OCI-LY1 (cell line): Measurements from ENCODE around the gene RNF183.

Experiments
- H2AFZ ChIP-seq: fragments of 200-600 bp; sonication (generic), shearing (Covaris generic); 2 replicates; pipeline ENCODE4 v1.6.0; 2014; ENCODE audit warnings: antibody characterized with exemption, mild to moderate bottlenecking, low read length
- H3F3A ChIP-seq: fragments of 200-600 bp; sonication (generic), shearing (Covaris generic); 2 replicates; pipeline ENCODE4 v1.6.0; 2014; ENCODE audit warnings: mild to moderate bottlenecking, antibody characterized with exemption, low read length, moderate library complexity; ENCODE audit not compliant: insufficient read depth
- H3K27ac ChIP-seq: fragments of 200-600 bp; sonication (generic); 2 replicates; pipeline ENCODE4 v1.5.1; 2014; ENCODE audit warnings: low read length, mixed run types, mild to moderate bottlenecking, low read depth; ENCODE audit not compliant: poor library complexity, severe bottlenecking
- H3K27me3 ChIP-seq: fragments of 200-600 bp; sonication (generic); 2 replicates; pipeline ENCODE4 v1.6.0; 2014; ENCODE audit warnings: antibody characterized with exemption, mild to moderate bottlenecking, low read length, moderate library complexity; ENCODE audit not compliant: insufficient read depth
- H3K36me3 ChIP-seq: fragments of 200-600 bp; sonication (generic); 2 replicates; pipeline ENCODE4 v1.6.1; 2014; ENCODE audit warnings: mild to moderate bottlenecking, antibody characterized with exemption, low read length, moderate library complexity, mixed read lengths; ENCODE audit not compliant: insufficient read depth
- H3K4me1 ChIP-seq: fragments of 200-600 bp; sonication (generic); 2 replicates; pipeline ENCODE4 v1.5.1; 2014; ENCODE audit warnings: mild to moderate bottlenecking, low read length, moderate library complexity; ENCODE audit not compliant: insufficient read depth, severe bottlenecking
- H3K4me2 ChIP-seq: fragments of 200-600 bp; sonication (generic), shearing (Covaris generic); 2 replicates; pipeline ENCODE4 v1.6.1; 2014; ENCODE audit warnings: low read length
- H3K4me3 ChIP-seq: fragments of 200-600 bp; sonication (generic); 2 replicates; pipeline ENCODE4 v1.5.1; 2014; ENCODE audit warnings: low read length, low read depth, mild to moderate bottlenecking, mixed read lengths; ENCODE audit not compliant: poor library complexity, severe bottlenecking
- H3K79me2 ChIP-seq: fragments of 200-600 bp; shearing (Covaris generic); 2 replicates; pipeline ENCODE4 v1.6.1; 2016; ENCODE audit warnings: mixed run types, low read length, mixed read lengths; ENCODE audit not compliant: insufficient read depth
- H3K9ac ChIP-seq: fragments of 200-600 bp; sonication (generic), shearing (Covaris generic); 2 replicates; pipeline ENCODE4 v1.6.1; 2014; ENCODE audit warnings: mild to moderate bottlenecking, low read length, mixed read lengths
- H3K9me2 ChIP-seq: fragments of 200-600 bp; sonication (generic), shearing (Covaris generic); 2 replicates; pipeline ENCODE4 v1.6.1; 2014; ENCODE audit warnings: low read depth, mild to moderate bottlenecking, low read length, mixed read lengths
- H3K9me3 ChIP-seq: fragments of 200-600 bp; shearing (Covaris generic); 2 replicates; pipeline ENCODE4 v1.6.1; 2014; ENCODE audit warnings: low read length, mixed read lengths
- H4K20me1 ChIP-seq: fragments of 200-600 bp; sonication (generic), shearing (Covaris generic); 2 replicates; pipeline ENCODE4 v1.6.0; 2016; ENCODE audit warnings: mild to moderate bottlenecking, low read length; ENCODE audit not compliant: insufficient read depth
- EZH2 ChIP-seq: fragments of 200-600 bp; sonication (generic), shearing (Covaris generic); IDR thresholded peaks from 2 replicates; pipeline ENCODE4 v1.8.0; 2017; ENCODE audit warnings: borderline replicate concordance, mixed run types, mild to moderate bottlenecking, antibody characterized with exemption, low read length, moderate library complexity, mixed read lengths
- TF ChIP-seq, protein P1 (sequence below): fragments of 200-600 bp; sonication (generic), shearing (Covaris generic); IDR thresholded peaks from 2 replicates; pipeline ENCODE4 v1.5.1; 2017; ENCODE audit warnings: mild to moderate bottlenecking, antibody characterized with exemption, low read length, moderate library complexity, mixed read lengths

RNF183 gene

DNA sequence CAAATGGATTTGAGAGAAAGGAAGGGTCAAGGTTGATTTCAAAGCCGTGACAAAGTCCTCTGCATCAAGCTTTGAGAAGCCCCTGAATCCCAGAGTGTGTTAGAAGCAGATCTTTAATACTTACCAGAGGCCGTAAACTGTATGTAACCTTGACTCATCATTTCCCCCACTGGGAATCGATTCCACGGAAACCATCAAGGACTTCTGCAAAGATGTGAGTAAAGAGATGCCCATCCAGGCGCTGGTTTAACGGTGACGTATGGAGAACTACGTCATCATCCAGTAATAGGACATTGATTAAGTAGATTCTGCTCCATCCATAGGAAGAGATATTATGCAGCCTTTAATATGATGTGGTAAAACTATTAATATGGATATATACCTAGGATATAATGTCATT, 1.6 kb downstream of the RNF183 start:
- H3K27me3 ChIP-seq, result peaks cover 4% of the 10 kb centered on the region
- H3F3A ChIP-seq, result no peaks in the 10 kb centered on the region
- no peak overlapping the region for H3K4me3 ChIP-seq
- H3K79me2 ChIP-seq, result no peaks in the 10 kb centered on the region
- H3K9me3 ChIP-seq, result no peaks in the 10 kb centered on the region
- no peaks in the 10 kb centered on the region for H3K36me3 ChIP-seq
- no peaks in the 10 kb centered on the region for H4K20me1 ChIP-seq
- H3K9ac ChIP-seq, result no peak overlapping the region
- H2AFZ ChIP-seq, result no peak overlapping the region
- no peaks in the 10 kb centered on the region for H3K9me2 ChIP-seq
- H3K4me2 ChIP-seq, result no peak overlapping the region
- no peak overlapping the region for H3K27ac ChIP-seq
- peaks cover 7% of the 10 kb centered on the region for H3K4me1 ChIP-seq
- TF ChIP-seq EZH2, result no peak
- TF ChIP-seq, protein P1, sequence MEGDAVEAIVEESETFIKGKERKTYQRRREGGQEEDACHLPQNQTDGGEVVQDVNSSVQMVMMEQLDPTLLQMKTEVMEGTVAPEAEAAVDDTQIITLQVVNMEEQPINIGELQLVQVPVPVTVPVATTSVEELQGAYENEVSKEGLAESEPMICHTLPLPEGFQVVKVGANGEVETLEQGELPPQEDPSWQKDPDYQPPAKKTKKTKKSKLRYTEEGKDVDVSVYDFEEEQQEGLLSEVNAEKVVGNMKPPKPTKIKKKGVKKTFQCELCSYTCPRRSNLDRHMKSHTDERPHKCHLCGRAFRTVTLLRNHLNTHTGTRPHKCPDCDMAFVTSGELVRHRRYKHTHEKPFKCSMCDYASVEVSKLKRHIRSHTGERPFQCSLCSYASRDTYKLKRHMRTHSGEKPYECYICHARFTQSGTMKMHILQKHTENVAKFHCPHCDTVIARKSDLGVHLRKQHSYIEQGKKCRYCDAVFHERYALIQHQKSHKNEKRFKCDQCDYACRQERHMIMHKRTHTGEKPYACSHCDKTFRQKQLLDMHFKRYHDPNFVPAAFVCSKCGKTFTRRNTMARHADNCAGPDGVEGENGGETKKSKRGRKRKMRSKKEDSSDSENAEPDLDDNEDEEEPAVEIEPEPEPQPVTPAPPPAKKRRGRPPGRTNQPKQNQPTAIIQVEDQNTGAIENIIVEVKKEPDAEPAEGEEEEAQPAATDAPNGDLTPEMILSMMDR, result no peak

DNA sequence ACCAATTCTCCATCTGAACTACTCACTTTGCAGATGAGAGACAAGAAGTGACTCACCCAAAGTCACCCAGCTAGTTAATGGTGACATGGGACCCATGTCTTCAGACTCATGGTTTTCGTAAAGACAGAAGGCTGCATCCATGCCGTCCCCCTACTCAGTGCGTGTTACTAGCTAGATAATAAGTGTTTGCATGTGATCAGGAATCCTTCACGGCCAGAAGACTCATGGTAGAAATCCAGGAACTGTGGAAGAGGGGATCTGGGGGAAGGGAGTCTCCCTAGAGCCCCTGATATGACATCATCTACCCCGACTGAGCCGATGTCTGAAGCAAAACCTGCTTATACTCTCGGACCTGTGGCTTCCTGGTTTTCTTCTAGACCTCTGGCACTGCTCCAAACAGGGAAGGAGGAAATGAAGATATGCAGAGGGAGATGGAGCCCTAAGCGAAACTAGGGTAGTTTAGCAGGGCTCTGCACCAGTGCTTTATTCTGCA, 3.3 kb downstream of the RNF183 start:
- Histone ChIP-seq H3K9ac (no peak overlapping the region), H3K4me2 (no peak overlapping the region), H4K20me1 (no peaks in the 10 kb centered on the region), H3K9me3 (no peaks in the 10 kb centered on the region), H3K36me3 (no peaks in the 10 kb centered on the region; the same call in 1 of the 2 replicates), H3K27ac (no peak overlapping the region), H3K4me3 (no peak overlapping the region), H3K4me1 (peaks cover 7% of the 10 kb centered on the region), H3K9me2 (no peaks in the 10 kb centered on the region), H3K79me2 (no peaks in the 10 kb centered on the region), H3K27me3 (peaks cover 4% of the 10 kb centered on the region), H2AFZ (no peak overlapping the region), H3F3A (no peaks in the 10 kb centered on the region)
- TF ChIP-seq EZH2, result no peak
- TF ChIP-seq, protein P1, result no peak

DNA sequence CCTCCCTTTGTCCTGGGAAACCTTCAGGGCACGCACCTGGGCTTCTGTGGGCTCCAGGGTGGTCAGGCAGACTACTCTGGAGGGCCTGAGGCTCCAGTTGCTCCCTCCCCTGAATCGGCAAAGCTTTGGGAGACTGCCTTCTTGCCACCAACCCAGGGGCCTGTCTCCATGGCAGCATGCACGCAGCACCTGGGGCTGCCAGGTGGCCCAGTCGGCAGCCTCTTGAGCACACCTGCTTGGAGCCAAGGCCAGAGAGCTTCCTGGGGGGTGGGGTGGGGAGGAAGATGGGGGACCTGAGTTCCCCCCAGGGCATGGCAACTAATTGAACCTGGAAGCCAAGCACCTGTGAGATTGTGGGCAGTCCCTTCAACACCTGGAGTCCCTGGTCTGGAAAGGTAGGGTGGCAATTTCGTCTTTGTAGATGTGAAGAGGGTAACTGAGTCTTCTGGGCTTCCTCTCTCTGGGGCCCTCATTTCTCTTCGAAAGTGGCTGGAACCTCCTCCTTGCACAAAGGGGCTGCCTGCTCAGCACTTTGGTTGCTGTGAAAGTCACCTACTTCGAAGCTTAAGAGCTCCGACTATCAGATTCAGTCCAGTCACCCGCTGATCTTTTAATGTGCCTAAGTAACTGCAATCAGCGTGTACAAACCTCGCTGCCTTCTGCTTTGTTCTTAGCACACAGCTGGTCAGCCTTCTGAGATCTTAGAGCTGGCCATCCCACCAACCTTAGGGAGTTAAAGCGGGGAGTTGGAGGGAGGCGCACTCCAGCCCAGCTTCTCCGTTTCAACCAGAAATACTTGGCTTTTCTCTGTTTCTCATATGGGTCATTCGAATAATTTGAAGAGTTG, 4.0 kb downstream of the RNF183 start:
- H3K4me2 ChIP-seq, result no peak overlapping the region
- no peak overlapping the region for H2AFZ ChIP-seq

More for the DNA sequence above, 4.0 kb downstream of the RNF183 start:
- no peak overlapping the region for H3K9ac ChIP-seq
- no peak overlapping the region for H3K4me3 ChIP-seq
- peaks cover 4% of the 10 kb centered on the region for H3K27me3 ChIP-seq
- no peaks in the 10 kb centered on the region for H3K9me3 ChIP-seq
- H3K79me2 ChIP-seq, result no peaks in the 10 kb centered on the region
- no peaks in the 10 kb centered on the region for H4K20me1 ChIP-seq
- H3K27ac ChIP-seq, result no peak overlapping the region
- H3K9me2 ChIP-seq, result no peaks in the 10 kb centered on the region
- H3K36me3 ChIP-seq, result peaks cover under 1% of the 10 kb centered on the region
- TF ChIP-seq, protein P1, result no peak
- no peak for TF ChIP-seq EZH2
- peaks cover 7% of the 10 kb centered on the region for H3K4me1 ChIP-seq
- H3F3A ChIP-seq, result no peaks in the 10 kb centered on the region
